GM19351 (cell line): ENCODE measurements around the gene PRDM10.

Experiments
- ATAC-seq: cut with Tn5 transposase; IDR thresholded peaks from one replicate; pipeline ENCODE4 v1.9.1; 2021; ENCODE audit warnings: mild to moderate bottlenecking, moderate library complexity; ENCODE audit not compliant: unreplicated experiment

Gene PRDM10

DNA sequence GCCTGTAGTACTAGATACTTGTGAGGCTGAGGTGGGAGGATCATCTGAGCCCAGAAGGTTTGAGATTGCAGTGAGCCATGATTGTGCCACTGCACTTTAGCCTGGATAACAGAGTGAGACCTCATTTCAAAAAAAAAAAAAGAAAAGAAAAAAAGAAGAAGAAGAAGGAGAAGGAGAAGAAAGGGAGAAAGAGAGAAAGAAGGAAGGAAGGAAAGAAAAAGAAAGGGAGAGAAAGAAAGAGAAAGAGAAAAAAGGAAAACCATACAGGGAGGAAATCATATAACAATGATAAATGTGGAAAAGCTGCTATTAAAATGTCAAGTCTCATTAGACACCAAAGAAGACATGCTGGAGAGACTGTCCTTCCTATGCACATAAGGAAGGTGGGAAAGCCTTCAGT lies 5.7 kb upstream of the PRDM10 start:
- ATAC-seq = no peak

DNA sequence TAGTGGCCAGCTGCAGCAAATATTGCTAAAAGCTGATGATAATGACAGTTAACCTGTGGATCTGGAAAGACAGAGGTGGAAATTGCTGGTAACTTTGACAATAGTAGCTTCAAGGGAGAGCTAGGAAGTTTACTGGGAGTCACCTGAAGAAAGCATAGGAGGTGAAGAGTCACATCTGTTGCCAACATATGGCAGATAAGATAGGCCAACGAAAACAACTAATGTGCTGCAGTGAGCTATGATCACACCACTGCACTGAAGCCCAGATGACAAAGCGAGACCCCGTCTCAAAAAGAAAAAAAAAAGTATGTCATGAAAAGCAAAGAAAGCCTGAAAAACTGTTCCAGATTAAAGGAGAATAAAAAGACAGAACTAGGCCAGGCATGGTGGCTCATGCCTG lies 4.3 kb upstream of the PRDM10 start:
- no peak for ATAC-seq

DNA sequence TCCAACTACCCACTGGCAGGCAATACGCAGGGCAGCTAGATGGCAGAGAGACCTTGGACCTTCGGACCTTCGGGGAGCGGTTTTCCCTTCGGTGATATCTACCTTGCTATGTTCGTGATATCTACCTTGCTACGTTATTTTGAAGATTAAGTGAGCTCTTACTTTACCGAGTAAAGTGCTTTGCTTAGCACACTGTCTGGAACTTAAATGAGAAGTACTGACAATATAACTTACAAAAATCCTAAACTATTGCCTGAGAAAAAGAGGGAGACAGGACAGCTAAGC lies 1.0 kb upstream of the PRDM10 start:
- ATAC-seq = peak; percentile 13

DNA sequence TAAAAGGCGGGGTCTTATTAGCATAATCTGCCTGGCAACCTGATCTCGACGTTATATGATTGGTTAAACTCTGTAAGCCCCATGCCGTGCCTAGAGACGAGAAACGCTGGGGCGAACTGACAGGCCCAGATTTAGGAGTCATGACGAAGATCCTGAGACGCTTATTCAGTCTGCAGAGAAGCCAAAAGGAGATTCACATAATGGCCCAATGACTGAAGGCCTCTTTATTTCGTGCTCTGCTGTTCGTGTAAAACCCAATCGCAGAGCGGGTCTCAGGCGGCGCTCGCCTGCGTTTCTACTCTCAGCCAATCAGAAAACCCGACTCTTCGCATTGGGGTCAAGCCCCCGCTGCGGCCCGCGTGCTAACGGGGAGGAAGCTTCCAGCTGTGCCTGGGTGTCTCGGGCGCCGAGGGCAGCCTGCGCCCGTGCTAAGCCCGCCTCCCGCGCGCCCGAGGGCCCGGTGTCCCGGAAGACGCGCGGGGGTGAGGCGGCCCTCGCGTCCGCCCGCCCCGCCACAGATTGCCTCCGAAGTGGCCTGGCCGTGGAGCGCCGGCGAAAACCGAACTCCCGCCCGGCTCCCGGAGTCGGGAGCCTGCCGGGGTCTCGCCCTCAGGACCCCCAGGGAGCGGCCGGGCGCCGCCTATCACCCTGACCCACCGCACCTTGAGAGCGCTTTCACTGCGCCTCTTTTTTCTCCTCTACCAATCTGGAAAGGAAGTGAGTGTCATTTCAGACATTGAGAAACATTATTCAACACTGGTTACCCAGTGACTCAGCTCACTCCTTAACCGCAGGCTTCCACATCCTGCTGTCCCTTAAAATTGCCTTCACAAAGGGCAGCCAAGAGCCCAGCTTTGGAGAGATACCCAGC lies 446 bp upstream of the PRDM10 start:
- ATAC-seq = peak; percentile 69

DNA sequence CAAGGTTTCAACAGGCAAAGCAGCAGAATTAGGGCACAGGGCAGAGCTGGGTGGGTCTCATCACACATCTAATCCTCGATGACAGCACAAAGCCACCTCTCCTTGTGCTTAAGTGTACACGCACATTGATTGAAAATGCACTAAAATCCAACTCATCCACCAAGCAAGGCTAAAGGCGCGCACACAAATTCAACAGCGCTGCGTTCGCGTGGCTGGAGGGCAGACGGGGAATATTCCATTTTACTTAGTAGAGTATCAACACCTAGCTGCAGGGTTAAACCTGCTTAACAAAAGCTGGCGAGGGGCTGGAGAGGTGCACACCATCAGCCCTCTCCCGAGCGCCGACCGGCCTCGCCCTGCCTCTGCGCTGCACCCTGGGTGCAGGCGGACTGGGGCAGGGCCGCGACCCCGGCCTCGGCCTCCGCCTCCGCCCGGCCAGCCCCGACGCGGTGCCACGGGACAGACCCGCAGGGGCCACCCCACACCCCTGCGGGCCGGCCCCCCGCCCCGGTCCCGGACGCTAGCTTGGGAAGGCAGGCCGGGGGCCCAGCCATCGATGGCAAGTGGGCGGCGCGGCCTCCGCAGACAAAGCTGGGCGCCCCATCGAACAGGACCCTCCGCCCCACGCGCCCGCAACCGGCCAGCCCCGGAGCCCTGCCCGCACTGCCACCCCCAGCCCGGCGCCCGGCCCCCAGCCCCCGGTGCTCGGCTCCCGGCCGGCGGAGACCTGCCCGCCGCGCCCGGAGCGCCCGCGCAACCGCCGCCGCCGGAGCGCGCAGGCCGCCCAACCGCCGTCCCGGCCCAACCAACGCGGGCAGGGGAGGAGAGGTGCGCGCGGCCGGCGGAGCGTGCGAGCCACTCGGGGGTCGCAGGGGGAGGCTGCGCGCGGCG lies 929 bp downstream of the PRDM10 start:
- ATAC-seq = peak; percentile 23

DNA sequence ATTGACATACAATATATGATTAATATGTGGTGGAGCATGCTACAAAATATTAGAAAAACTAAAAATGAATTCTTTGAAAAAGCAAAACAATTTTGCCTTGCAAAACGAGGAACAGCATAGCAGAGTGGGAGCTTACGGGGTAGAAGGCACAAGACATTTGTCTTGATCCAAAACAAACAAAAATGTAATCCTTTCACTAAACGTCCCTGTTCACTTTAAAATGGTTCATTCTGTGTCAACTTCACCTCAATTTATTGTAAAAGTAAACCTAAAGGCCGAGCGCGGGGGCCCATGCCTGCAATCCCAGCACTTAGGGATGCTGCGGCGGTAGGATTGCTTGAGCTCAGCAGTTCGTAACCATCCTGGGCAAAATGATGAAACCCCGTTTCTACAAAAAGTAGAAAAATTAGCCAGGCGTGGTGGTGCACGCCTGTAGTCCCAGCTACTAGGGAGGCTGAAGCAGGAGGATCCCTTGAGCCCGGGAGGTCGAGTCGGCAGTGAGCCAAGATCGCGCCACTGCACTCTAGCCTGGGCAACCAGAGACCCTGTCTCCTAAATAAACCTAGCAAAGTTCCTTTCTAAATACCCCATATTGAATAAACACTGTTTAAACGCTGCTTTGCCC lies 2.0 kb downstream of the PRDM10 start:
- ATAC-seq = no peak

DNA sequence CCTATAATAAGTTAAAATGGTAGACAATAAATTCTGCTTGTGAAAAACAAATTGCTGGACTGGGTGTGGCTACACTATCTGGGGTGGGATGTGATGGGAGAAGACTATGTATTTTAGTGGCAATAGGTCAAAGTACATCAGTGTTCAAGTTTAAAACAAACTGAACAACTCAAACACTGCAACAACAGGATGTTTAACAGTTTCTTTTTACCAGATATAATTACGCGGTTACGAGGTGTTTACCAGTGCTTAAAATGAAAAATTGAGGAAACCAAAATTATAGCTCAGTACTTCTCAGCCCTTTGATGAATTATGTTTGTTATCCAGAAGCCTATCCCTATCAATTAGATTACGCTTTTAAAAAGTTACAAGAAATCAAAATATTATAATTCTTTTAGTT lies 3.2 kb downstream of the PRDM10 start:
- no peak for ATAC-seq

DNA sequence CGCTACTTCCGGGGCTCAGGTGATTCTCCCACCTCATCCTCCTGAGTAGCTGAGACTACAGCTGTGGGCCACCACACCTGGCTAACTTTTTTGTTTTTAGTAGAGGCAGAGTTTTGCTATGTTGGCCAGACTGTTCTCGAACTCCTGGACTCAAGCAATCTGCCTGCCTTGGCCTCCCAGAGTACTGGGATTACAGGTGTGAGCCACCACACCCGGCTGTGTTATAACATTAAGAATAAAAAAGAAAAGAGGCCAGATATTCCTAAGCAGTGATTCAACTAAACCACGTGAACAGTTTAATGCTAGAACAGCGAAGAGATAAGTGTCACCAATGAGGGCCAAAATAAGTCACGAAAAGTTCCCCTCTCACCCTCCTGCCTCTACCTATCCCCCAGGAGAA lies 3.7 kb downstream of the PRDM10 start:
- no peak for ATAC-seq

DNA sequence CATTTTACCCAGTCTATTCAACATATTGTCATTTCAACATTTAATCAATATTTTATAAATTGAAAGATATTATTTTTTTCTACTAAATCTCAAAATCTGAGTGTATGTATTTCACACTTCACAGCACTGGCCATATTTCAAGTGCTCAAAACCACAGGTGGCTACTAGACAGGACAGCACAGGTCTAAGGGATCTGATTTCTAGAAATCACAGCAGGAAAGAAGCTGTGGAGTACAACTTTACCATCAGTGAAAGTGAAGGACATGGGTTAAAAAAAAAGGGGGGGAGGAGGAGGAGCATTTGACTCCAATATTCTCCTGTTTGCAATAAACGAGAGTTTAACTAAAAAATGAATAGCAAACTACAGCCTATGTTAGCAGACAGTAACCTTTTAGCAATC lies 4.5 kb downstream of the PRDM10 start:
- no peak for ATAC-seq

DNA sequence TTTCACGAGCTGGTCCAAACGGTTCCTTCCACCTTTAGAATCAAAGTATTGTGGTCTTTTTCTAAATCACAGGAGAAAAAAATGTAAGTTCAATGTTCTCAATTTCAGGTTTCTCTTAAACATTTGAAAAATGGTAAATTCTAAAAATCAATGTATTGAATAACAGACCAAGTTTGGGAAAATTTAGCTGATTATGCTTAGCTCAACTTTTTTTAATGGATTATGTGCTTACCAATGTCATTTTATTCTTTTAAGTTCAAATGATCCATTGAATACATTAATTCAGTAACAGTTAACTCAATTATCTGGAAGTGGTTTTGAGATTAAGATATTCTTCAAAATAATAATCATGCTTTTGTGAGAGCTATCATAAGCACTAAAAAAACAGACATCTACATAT lies 5.1 kb downstream of the PRDM10 start:
- ATAC-seq = no peak

DNA sequence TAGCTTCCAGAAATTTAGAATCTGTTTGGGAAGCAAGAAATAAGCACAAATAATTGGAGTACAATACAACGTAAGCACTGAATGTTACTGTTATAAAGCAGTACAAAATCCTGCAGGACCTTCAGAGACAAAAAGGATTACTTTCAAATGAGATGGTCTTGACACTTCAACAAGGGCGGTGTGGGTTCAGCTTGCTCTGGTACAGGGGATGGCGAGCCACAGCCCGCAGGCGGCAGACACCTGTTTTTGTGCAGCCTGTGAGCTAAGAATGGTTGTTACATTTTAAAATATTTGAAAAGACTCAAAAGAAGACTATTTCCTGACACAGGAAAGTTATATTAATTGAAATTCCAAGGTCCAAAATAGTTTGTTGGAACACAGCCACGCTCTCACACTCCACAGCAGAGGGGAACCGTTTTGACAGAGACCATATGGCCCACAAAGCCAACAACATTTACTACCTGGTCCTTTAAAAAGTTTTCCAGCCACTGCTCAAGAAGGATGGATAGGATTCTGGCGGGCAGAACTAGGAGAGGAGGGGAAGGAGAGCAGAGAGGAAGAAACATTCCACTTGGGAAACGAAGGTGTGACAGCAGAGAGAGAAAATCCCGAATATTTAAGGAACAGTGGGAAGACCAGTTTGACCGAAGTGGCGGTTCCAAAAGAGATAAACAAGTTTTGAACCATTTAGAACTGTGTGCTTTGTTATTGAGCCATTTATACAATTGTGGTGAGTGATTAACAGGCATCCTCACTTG lies 6.3 kb downstream of the PRDM10 start:
- ATAC-seq = no peak

DNA sequence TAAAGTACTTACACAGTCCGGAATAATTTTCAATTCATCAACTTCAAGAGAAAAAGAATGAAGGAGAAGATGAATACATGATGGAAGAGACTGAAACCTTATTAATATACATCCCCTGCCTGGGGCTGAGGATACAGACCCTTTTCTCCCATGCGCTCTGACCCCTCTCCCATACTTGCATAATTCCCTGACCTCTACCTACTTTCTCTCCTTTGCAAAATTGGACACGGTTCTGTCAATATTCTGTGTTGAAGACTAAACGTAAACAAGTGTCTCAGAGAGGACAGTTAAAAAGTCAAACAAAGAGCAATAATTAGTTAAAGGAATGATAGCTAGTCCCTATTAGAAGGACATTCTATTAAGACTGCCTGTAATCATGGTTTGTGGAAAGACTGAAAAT lies 7.5 kb downstream of the PRDM10 start:
- ATAC-seq = no peak

DNA sequence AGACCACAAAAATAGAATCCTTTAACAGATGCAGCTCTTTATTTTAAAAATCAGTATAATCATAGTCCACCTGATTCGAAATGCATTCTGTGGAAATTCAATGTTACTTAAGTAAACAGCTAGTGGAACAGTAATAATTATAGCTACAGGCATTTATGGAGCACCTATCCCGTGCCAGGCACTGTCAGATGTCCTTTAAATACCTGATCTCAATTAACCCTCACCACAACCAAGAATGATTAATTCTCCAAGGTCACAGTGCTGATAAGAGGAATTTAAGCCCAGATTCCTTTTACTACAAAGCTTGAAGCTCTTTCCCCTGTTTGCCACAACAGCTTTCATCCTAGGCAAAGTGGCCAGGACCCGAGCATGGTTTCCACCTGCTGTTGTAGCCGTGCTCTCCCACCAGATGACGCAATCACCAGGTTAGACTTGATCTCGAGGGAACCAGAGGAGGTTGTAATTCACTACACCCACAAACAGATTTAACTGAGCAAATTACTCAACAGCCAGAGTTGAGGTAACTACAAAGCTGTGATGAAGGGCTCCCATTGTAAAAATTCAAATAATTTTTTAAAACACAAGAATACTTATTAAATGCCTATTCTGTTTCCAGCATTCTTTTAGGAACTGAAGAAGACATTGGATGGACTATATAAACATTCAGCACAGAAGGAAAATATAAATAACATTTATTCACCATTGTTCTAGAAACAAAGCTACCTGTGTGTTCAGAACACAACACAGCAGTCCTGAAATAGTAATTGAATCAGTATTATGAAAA lies 10.3 kb downstream of the PRDM10 start:
- peak; percentile 70 for ATAC-seq

DNA sequence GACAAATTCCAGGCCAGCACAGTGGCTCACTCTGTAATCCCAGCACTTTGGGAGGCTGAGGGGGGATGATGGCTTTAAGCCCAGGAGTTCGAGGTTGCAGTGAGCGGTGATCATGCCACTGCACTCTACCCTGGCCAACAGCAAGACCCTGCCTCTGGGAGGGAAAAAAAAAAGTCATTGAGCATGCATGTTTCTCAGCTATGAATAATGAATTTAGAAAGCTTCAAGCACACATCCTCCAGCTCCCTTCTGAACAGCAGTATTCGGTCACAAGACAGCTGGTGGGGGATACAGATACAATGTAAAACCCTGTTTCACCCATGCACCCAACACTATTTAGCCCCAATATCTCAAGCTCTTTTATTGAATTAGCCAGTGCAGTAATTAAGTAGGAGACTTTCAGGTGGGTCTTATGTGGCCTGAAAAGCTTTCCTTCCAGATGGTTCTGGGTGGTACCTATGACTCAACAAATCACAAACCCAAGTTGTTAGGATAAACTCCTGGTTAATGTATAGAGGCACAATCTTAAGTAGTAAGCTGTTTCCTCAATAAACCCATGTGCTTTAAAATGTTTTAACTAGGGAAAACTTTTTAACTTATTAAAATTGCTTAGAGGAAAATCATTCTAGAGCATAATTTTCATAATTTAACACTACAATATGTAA lies 13.4 kb downstream of the PRDM10 start:
- ATAC-seq = no peak

DNA sequence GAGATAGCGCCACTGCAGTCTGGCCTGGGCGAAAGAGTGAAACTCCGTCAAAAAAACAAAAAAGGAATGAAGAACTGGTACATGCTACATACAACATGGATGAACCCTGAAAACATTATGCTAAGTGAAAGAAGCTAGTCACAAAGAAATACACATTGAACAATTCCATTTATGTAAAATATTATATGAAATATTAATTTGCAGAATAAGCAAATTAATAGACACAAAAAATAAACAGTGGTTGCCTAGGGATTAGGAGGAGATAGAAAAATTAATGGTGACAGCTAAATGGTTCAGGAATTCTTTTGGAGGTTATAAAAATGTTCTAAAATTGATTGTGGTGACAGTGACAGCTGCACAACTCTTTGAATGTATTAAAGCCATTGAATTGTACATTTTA lies 14.7 kb downstream of the PRDM10 start:
- ATAC-seq = no peak

DNA sequence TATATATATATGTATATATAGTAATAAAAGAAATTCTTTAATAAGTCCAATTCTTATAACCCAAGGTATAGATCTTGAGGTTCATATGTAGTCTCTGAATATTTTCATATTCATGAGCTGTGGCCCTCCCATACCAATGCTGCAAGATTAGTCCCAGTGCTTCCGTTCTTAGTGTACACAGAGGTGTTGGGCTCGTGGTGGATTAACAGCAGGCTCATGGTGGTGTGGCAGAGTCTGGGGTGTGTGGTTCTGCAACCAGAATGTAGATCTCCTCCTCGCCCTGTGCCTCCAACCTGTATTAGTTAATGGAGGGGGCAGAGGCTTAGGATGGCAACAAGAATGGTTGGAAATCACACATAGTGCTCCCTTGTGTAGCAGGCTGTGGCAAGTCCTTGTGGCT lies 16.8 kb downstream of the PRDM10 start:
- no peak for ATAC-seq

DNA sequence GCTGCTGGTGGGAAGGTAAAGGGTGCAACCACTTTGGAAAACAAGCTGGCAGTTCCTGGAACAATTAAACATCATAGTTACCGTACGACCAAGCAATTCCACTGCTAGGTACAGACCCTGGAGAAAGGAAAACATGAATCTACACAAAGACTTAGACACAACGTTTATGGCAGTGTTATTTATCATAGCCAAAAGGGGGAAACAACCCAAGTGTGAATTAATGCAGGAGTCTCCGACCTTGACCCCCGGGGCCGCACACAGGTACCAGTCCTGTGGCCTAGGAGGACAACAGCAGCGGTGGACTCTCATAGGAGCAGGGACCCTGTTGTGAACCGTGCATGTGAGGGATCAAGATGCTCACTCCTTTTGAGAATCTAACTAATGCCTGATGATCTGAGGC lies 22.5 kb downstream of the PRDM10 start:
- ATAC-seq = no peak

DNA sequence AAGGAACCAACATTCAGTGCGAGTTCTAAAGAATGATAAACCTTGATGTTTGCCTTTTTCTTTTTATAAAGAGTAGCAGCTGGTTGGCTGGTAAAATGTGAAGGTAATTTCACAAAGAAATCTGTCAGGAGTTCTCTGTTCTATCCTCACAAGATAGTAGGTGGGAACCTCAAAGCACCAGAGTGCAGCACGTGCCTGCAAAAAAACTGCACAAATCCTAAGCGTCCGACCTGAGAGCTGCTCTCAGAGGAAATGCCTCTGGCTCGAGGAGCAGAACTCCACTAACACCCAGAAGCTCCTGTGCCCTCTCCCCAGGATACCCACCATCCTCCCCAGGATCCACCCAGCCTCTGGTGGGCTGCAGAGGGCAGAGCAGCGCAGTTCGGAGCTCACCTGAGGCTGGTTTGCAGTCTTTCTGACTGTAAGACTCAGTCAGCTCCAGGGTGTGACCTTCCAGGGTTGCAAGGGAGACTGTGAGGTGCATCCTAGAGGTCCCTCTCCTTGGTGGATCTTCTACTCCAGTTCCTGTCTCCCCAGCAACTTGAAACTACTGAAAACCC lies 23.5 kb downstream of the PRDM10 start:
- no peak for ATAC-seq

DNA sequence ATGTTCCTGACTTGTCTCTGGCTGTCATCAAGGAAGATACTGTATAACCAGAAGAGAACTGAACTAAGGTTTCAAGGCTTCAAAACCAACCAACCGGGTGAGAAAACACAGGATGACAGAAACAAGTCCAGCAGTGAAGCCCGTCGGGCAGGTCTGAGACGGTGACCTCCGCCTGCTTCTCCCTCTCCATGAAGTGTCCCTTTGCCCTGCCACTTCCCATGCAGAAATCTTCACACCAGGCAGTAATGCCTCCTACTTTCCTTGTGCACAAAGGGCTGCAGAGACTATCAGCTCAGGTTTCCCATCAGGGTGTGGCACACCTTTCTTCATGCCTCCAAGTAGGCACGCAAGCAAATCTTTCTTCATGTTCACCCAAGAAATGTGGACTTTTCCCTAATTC lies 24.2 kb downstream of the PRDM10 start:
- ATAC-seq = no peak

DNA sequence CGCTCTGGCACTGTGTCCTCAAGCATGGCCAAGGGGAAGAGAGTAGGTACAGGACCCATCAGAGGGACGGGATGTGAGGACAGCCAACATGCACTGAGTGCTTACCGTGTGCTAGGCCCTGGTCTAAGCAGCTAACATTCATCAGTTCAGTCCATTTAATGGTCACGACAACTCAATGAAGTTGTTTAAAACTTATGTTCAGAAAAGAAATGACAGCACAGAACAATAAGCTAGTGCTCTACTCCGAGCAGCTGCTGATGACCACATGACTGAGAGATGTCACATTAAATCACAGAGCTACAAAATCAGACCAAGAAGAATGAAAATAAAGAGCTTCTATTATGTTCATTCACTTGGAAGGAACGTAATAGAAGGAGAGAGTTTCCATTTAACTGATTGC lies 26.3 kb downstream of the PRDM10 start:
- ATAC-seq = no peak
